NB4 (cell line): ENCODE data around the gene GPATCH4.
A peak's percentile ranks its signal among the peaks of the same experiment; 100 is the strongest.
"Not testable (repeated sequence)": the region's sequence is repeated elsewhere in the genome, so short reads cannot be mapped to it uniquely, and the experiment has no call there.

ENCODE experiments used
- DNase-seq: peaks from one replicate; pipeline ENCODE4 v3.0.0; 2010; ENCODE audit warnings: low read depth
- H3K4me3 ChIP-seq: one replicate; pipeline ENCODE4 v1.5.1; 2011; ENCODE audit warnings: mild to moderate bottlenecking, low read depth, low read length, moderate library complexity
- CTCF ChIP-seq: IDR thresholded peaks from one replicate; pipeline ENCODE4 v1.5.1; 2012; ENCODE audit warnings: low read depth, low read length
- MAX ChIP-seq: IDR thresholded peaks from 2 replicates; pipeline ENCODE4 v1.6.1; 2011; ENCODE audit warnings: low read depth, low read length
- MYC ChIP-seq: IDR thresholded peaks from 2 replicates; pipeline ENCODE4 v1.6.1; 2011; ENCODE audit warnings: low read depth, low read length
- POLR2A ChIP-seq: IDR thresholded peaks from 2 replicates; pipeline ENCODE4 v1.6.1; 2011; ENCODE audit warnings: mild to moderate bottlenecking; ENCODE audit not compliant: insufficient read length; ENCODE audit errors: extremely low read depth

GPATCH4 gene

GRCh38 chr1:156591432-156592157 is 9.7 kb downstream of the GPATCH4 start, which contains the start of gene NAXE:
NAXE (plus strand) TSS chr1:156591776; CDS start chr1:156591805, 29 bp downstream.
- H3K4me3 ChIP-seq: peak within 1 kb of the TSS; percentile 87
- 0 out of 2 replicates have a peak, but pooled peaks have one; percentile 49 for TF ChIP-seq MAX
- peak; percentile 94 for TF ChIP-seq POLR2A
- TF ChIP-seq CTCF: no peak
- peak; percentile 53 for TF ChIP-seq MYC
- peak; percentile 80 for DNase-seq

- no peak for DNase-seq
- H3K4me3 ChIP-seq: peak overlapping the region; percentile 81
- no peak for TF ChIP-seq MAX
- no peak for TF ChIP-seq CTCF
- TF ChIP-seq POLR2A: no peak
Observed at GRCh38 chr1:156591181-156591431, 10.2 kb downstream of the GPATCH4 start.

- no peak for DNase-seq
- H3K4me3 ChIP-seq: peak overlapping the region; percentile 81
- TF ChIP-seq CTCF: no peak
- no peak for TF ChIP-seq MYC
- no peak for TF ChIP-seq POLR2A
- TF ChIP-seq MAX: no peak
Observed at GRCh38 chr1:156590326-156591180, 10.7 kb downstream of the GPATCH4 start.

GRCh38 chr1:156589546-156589945 is 11.7 kb downstream of the GPATCH4 start:
- no peak for DNase-seq
- H3K4me3 ChIP-seq: no peak overlapping the region
- TF ChIP-seq CTCF (no peak), MAX (no peak), POLR2A (no peak), MYC (no peak)

GRCh38 chr1:156587927-156588326 is 13.4 kb downstream of the GPATCH4 start:
- not testable (repeated sequence) for DNase-seq, H3K4me3 ChIP-seq

- no peak overlapping the region for H3K4me3 ChIP-seq
- TF ChIP-seq MYC: no peak
- no peak for TF ChIP-seq MAX
- TF ChIP-seq CTCF: no peak
- TF ChIP-seq POLR2A: no peak
- no peak for DNase-seq
Observed at GRCh38 chr1:156586892-156587477, 14.3 kb downstream of the GPATCH4 start.
